Stimulated activated CD4-positive, alpha-beta T cell treated with anti-CD3 and anti-CD28 coated beads, Interleukin-4, amount 100 ng/mL, for 1 hour (primary cell): ENCODE data around the gene ACTL8.
"Not testable (repeated sequence)": the region's sequence is repeated elsewhere in the genome, so short reads cannot be mapped to it uniquely, and the experiment has no call there.

Source experiments
- DNase-seq: peaks from one replicate; pipeline ENCODE4 v3.0.0-alpha.2; 2020

Gene ACTL8

GRCh38 chr1:17735793-17736192 is 19.3 kb upstream of the ACTL8 start:
- DNase-seq: no peak

GRCh38 chr1:17736625-17737024 is 18.5 kb upstream of the ACTL8 start:
- no peak for DNase-seq

- DNase-seq: no peak
Observed at GRCh38 chr1:17739050-17739449, 16.1 kb upstream of the ACTL8 start.

- no peak for DNase-seq
Observed at GRCh38 chr1:17741052-17741451, 14.1 kb upstream of the ACTL8 start.

GRCh38 chr1:17742583-17742982 is 12.6 kb upstream of the ACTL8 start:
- no peak for DNase-seq

GRCh38 chr1:17743008-17743647 is 12.0 kb upstream of the ACTL8 start:
- DNase-seq: no peak

GRCh38 chr1:17743925-17744324 is 11.2 kb upstream of the ACTL8 start:
- DNase-seq: no peak

GRCh38 chr1:17744666-17745478 is 10.3 kb upstream of the ACTL8 start:
- DNase-seq: no peak

GRCh38 chr1:17745479-17745955 is 9.6 kb upstream of the ACTL8 start:
- DNase-seq: no peak

GRCh38 chr1:17746281-17746680 is 8.9 kb upstream of the ACTL8 start:
- not testable (repeated sequence) for DNase-seq

GRCh38 chr1:17746920-17747319 is 8.2 kb upstream of the ACTL8 start:
- DNase-seq: no peak

GRCh38 chr1:17750333-17750732 is 4.8 kb upstream of the ACTL8 start:
- DNase-seq: no peak

GRCh38 chr1:17752356-17752755 is 2.8 kb upstream of the ACTL8 start:
- no peak for DNase-seq

GRCh38 chr1:17757426-17757825 is 2.3 kb downstream of the ACTL8 start:
- no peak for DNase-seq

- no peak for DNase-seq
Observed at GRCh38 chr1:17759114-17759513, 4.0 kb downstream of the ACTL8 start.

- no peak for DNase-seq
Observed at GRCh38 chr1:17762313-17762712, 7.2 kb downstream of the ACTL8 start.

- DNase-seq: no peak
Observed at GRCh38 chr1:17763417-17763816, 8.3 kb downstream of the ACTL8 start.

GRCh38 chr1:17763995-17764394 is 8.9 kb downstream of the ACTL8 start:
- DNase-seq: no peak

GRCh38 chr1:17764591-17764990 is 9.5 kb downstream of the ACTL8 start:
- no peak for DNase-seq

- DNase-seq: no peak
Observed at GRCh38 chr1:17765444-17766411, 10.6 kb downstream of the ACTL8 start.

- no peak for DNase-seq
Observed at GRCh38 chr1:17768651-17769241, 13.6 kb downstream of the ACTL8 start.

- no peak for DNase-seq
Observed at GRCh38 chr1:17770983-17771382, 15.8 kb downstream of the ACTL8 start.
